ENCODE measurements around the gene WHRN.

DNA sequence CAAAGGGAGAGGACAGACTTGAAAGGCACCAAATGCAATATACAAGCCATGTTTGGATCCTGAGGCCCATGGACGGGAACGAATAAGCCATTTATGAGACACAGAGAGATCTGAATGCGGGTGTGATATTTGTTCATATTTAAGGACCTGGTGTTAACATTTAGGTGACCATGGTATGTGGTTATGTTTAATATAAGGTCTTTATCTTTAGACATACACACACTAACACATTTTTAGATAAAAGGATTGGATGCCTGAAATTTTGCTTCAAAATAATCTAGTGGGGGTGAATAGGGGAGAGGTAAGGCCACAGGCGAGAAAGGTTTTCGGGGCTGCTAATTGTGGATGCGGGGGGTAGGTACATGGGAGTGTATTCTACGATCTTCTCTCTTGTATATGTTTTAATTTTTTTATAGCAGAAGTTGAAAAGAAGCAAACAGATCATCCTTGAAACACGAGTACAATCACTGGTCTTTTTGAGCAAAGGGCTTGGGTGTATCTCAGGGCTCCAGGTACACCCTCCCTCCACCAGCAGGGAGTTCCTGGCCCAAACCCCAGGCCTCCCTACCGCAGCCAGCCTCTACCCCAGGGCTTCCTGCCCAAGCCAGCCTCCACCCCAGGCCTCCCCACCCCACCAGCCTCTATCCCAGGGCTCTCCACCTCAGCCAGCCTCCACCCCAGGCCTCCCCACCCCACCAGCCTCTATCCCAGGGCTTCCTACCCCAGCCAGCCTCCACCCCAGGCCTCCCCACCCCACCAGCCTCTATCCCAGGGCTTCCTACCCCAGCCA, 129.7 kb downstream of the WHRN start:
- no peak for TF ChIP-seq POLR2AphosphoS5 (IDR thresholded peaks at IDR 0.05; ENCODE audit: insufficient read depth in 1 of 2, low read depth in 1 of 2)
- TF ChIP-seq, protein P1, sequence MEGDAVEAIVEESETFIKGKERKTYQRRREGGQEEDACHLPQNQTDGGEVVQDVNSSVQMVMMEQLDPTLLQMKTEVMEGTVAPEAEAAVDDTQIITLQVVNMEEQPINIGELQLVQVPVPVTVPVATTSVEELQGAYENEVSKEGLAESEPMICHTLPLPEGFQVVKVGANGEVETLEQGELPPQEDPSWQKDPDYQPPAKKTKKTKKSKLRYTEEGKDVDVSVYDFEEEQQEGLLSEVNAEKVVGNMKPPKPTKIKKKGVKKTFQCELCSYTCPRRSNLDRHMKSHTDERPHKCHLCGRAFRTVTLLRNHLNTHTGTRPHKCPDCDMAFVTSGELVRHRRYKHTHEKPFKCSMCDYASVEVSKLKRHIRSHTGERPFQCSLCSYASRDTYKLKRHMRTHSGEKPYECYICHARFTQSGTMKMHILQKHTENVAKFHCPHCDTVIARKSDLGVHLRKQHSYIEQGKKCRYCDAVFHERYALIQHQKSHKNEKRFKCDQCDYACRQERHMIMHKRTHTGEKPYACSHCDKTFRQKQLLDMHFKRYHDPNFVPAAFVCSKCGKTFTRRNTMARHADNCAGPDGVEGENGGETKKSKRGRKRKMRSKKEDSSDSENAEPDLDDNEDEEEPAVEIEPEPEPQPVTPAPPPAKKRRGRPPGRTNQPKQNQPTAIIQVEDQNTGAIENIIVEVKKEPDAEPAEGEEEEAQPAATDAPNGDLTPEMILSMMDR (IDR thresholded peaks at IDR 0.05) = no peak
